IMR-90 (cell line): ENCODE results near the gene SLC50A1.

Experiments used
- CEBPB ChIP-seq: IDR thresholded peaks from 2 replicates; pipeline ENCODE4 v1.6.1; 2012; ENCODE audit warnings: low read depth, low read length, improper control_type of control experiment
- FOS ChIP-seq: fragments of 150-350 bp; IDR thresholded peaks from 2 replicates; pipeline ENCODE4 v1.6.1; 2016; ENCODE audit warnings: low read depth, low read length
- MAFK ChIP-seq: IDR thresholded peaks from 2 replicates; pipeline ENCODE4 v1.6.1; 2012; ENCODE audit warnings: low read depth, low read length, improper control_type of control experiment
- MAZ ChIP-seq: IDR thresholded peaks from 2 replicates; pipeline ENCODE4 v1.6.1; 2012; ENCODE audit warnings: low read depth, mild to moderate bottlenecking, low read length, improper control_type of control experiment, moderate library complexity, borderline replicate concordance
- NFE2L2 ChIP-seq: fragments of 150-350 bp; IDR thresholded peaks from 2 replicates; pipeline ENCODE4 v1.6.1; 2016; ENCODE audit warnings: low read depth, mild to moderate bottlenecking, low read length
- POLR2A ChIP-seq: IDR thresholded peaks from 2 replicates; pipeline ENCODE4 v1.6.1; 2012; ENCODE audit warnings: mild to moderate bottlenecking, low read depth, low read length
- RCOR1 ChIP-seq: IDR thresholded peaks from 2 replicates; pipeline ENCODE4 v1.6.1; 2012; ENCODE audit warnings: mild to moderate bottlenecking, low read length, improper control_type of control experiment; ENCODE audit not compliant: insufficient replicate concordance
- SMC3 ChIP-seq: fragments of 150-350 bp; IDR thresholded peaks from 2 replicates; pipeline ENCODE4 v1.6.1; 2016; ENCODE audit warnings: low read depth, mild to moderate bottlenecking, antibody characterized with exemption, low read length, moderate library complexity
- TF ChIP-seq, protein P1 (sequence below): conservative IDR thresholded peaks from 2 replicates; pipeline ENCODE4 v1.5.1; 2012; ENCODE audit warnings: mild to moderate bottlenecking, low read depth, low read length, improper control_type of control experiment

DNA sequence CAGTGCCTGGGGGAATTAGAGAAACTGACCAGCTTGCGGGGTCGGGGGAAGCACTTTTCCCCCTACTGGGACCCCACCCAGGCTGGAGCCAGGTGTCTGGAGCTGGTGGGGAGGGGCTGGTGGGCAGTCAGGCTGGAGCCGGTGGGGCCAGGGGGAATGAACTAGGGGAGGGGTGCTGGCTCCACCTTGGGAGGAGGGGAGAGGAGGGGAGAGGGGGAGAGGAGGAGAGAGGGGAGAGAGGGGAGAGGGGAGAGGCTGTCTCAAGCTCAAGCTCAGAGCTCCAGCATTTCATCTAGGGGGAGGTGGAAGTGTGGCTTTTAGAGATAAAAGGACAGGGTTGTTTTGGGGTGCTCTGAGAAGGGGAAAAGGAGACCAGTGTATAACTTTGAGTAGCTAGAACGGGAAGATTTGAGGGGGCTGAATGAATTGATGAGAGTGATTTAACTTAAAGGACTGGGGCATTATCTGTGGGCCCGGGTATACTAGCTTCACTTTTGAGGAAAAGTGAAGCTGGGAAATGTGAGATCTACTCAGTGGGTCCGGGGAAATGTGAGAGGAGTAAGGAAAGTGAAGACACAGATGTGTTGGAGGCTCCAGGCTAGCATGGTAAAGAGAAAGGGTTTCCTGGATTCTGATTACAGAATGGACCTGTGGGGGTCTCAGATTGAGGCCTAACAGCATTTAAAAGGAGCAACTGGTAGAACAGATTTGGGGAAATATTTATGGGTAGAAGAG, 5.2 kb upstream of the SLC50A1 start:
- no peak for TF ChIP-seq CEBPB
- no peak for TF ChIP-seq SMC3
- TF ChIP-seq FOS, result no peak
- TF ChIP-seq, protein P1, sequence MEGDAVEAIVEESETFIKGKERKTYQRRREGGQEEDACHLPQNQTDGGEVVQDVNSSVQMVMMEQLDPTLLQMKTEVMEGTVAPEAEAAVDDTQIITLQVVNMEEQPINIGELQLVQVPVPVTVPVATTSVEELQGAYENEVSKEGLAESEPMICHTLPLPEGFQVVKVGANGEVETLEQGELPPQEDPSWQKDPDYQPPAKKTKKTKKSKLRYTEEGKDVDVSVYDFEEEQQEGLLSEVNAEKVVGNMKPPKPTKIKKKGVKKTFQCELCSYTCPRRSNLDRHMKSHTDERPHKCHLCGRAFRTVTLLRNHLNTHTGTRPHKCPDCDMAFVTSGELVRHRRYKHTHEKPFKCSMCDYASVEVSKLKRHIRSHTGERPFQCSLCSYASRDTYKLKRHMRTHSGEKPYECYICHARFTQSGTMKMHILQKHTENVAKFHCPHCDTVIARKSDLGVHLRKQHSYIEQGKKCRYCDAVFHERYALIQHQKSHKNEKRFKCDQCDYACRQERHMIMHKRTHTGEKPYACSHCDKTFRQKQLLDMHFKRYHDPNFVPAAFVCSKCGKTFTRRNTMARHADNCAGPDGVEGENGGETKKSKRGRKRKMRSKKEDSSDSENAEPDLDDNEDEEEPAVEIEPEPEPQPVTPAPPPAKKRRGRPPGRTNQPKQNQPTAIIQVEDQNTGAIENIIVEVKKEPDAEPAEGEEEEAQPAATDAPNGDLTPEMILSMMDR, result no peak
- no peak for TF ChIP-seq POLR2A
- no peak for TF ChIP-seq RCOR1
- no peak for TF ChIP-seq NFE2L2
- TF ChIP-seq MAZ, result no peak
- TF ChIP-seq MAFK, result no peak
